Neural progenitor cell (in vitro differentiated cells): ENCODE data around the gene LYAR.

Experiments
- EZH2 ChIP-seq: fragments of 200-600 bp; sonication (generic); IDR thresholded peaks from 2 replicates; pipeline ENCODE4 v1.6.1; 2017; ENCODE audit warnings: antibody characterized with exemption, mild to moderate bottlenecking, moderate library complexity
- EZH2phosphoT487 ChIP-seq: fragments of 200-600 bp; sonication (generic); IDR thresholded peaks from 2 replicates; pipeline ENCODE4 v1.6.1; 2017; ENCODE audit warnings: antibody characterized with exemption
- TF ChIP-seq, protein P1 (sequence below): fragments of 200-600 bp; sonication (generic); IDR thresholded peaks from 2 replicates; pipeline ENCODE4 v1.5.1; 2017; ENCODE audit warnings: antibody characterized with exemption, mild to moderate bottlenecking

DNA sequence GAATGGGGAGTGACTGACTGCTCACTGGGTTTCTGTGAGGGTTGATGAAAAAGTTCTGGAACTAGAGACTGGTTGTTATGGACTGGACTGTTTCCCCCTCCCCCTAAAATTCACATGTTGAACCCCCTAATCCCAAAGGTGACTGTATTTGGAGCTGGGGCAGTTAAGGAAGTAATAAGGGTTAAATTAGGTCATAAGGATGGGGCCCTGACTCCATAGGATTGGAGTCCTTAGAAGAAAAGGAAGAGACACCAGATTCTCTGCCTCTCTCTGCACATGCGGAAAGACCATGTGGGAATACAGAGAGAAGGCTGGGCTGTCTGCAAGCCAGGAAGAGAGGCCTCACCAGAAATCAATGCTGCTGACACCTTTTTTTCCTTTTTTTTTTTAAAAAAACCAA lies 38.3 kb upstream of the LYAR start:
- TF ChIP-seq, protein P1, sequence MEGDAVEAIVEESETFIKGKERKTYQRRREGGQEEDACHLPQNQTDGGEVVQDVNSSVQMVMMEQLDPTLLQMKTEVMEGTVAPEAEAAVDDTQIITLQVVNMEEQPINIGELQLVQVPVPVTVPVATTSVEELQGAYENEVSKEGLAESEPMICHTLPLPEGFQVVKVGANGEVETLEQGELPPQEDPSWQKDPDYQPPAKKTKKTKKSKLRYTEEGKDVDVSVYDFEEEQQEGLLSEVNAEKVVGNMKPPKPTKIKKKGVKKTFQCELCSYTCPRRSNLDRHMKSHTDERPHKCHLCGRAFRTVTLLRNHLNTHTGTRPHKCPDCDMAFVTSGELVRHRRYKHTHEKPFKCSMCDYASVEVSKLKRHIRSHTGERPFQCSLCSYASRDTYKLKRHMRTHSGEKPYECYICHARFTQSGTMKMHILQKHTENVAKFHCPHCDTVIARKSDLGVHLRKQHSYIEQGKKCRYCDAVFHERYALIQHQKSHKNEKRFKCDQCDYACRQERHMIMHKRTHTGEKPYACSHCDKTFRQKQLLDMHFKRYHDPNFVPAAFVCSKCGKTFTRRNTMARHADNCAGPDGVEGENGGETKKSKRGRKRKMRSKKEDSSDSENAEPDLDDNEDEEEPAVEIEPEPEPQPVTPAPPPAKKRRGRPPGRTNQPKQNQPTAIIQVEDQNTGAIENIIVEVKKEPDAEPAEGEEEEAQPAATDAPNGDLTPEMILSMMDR: no peak
- TF ChIP-seq EZH2: no peak
- no peak for TF ChIP-seq EZH2phosphoT487
